SK-N-SH (cell line): ENCODE results near the gene C5orf63.

Experiments used
- POLR2AphosphoS5 ChIP-seq: IDR thresholded peaks from 2 replicates; pipeline ENCODE4 v1.6.1; 2012; ENCODE audit warnings: low read depth, low read length
- TF ChIP-seq, protein P1 (sequence below): fragments of 200-600 bp; sonication (generic); IDR thresholded peaks from 2 replicates; pipeline ENCODE4 v1.6.1; 2017; ENCODE audit warnings: antibody characterized with exemption, mild to moderate bottlenecking, moderate library complexity

DNA sequence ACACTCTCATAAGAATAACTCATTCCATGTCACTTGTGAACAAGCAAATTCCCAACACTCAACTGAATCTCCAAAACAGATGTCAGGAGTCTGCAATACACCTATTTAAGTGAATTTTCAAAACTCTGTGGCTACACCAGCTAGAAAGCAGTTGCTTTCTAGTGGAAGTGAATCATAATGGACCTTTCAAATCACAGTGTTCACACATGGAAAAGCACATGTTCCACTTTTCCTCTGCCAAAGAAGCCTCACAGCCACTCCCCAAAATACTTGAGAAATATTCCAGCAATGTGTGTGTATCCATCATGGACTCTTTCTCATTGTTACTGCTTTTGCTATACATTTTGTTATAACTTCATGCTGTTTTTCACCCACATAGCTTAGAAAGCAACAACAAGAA, 60.4 kb downstream of the C5orf63 start:
- TF ChIP-seq, protein P1, sequence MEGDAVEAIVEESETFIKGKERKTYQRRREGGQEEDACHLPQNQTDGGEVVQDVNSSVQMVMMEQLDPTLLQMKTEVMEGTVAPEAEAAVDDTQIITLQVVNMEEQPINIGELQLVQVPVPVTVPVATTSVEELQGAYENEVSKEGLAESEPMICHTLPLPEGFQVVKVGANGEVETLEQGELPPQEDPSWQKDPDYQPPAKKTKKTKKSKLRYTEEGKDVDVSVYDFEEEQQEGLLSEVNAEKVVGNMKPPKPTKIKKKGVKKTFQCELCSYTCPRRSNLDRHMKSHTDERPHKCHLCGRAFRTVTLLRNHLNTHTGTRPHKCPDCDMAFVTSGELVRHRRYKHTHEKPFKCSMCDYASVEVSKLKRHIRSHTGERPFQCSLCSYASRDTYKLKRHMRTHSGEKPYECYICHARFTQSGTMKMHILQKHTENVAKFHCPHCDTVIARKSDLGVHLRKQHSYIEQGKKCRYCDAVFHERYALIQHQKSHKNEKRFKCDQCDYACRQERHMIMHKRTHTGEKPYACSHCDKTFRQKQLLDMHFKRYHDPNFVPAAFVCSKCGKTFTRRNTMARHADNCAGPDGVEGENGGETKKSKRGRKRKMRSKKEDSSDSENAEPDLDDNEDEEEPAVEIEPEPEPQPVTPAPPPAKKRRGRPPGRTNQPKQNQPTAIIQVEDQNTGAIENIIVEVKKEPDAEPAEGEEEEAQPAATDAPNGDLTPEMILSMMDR: no peak
- no peak for TF ChIP-seq POLR2AphosphoS5
